Neuronal stem cell (in vitro differentiated cells): ENCODE results near the gene ONECUT1.

Experiments used
- DNase-seq: peaks from one replicate; pipeline ENCODE4 v3.0.0-alpha.2; 2013; ENCODE audit warnings: low spot score
- H2AFZ ChIP-seq: one replicate; pipeline ENCODE4 v1.6.1; 2013; ENCODE audit warnings: mild to moderate bottlenecking, low read length, inconsistent platforms
- H2AK5ac ChIP-seq: 2 replicates; pipeline ENCODE4 v1.6.1; 2013; ENCODE audit warnings: low read depth, mild to moderate bottlenecking, inconsistent platforms, low read length, moderate library complexity, mixed read lengths
- H2BK120ac ChIP-seq: 2 replicates; pipeline ENCODE4 v1.6.1; 2013; ENCODE audit warnings: low read depth, mild to moderate bottlenecking, inconsistent platforms, low read length, moderate library complexity, mixed read lengths
- H2BK12ac ChIP-seq: one replicate; pipeline ENCODE4 v1.6.1; 2013; ENCODE audit warnings: low read length, inconsistent platforms
- H2BK15ac ChIP-seq: 2 replicates; pipeline ENCODE4 v1.6.1; 2013; ENCODE audit warnings: mild to moderate bottlenecking, low read length, inconsistent platforms, mixed read lengths
- H2BK5ac ChIP-seq: one replicate; pipeline ENCODE4 v1.6.1; 2013; ENCODE audit warnings: inconsistent platforms, mild to moderate bottlenecking, low read length, moderate library complexity
- H3K14ac ChIP-seq: one replicate; pipeline ENCODE4 v1.6.1; 2013; ENCODE audit warnings: low read length, inconsistent platforms
- H3K18ac ChIP-seq: 2 replicates; pipeline ENCODE4 v1.6.1; 2013; ENCODE audit warnings: low read length, inconsistent platforms
- H3K23ac ChIP-seq: 2 replicates; pipeline ENCODE4 v1.6.1; 2013; ENCODE audit warnings: low read depth, mild to moderate bottlenecking, mixed read lengths, low read length, inconsistent platforms; ENCODE audit not compliant: poor library complexity
- H3K27ac ChIP-seq: replicated peaks from 3 replicates; pipeline ENCODE4 v1.5.1; 2013; ENCODE audit warnings: low read length, inconsistent platforms
- H3K27me3 ChIP-seq, 3 experiments: 2 replicates each; pipeline ENCODE4 v1.6.1; 2013; ENCODE audit warnings: low read length in 3 of 3, mild to moderate bottlenecking in 2 of 3, inconsistent platforms in 1 of 3, low read depth in 1 of 3, mixed read lengths in 1 of 3, moderate library complexity in 1 of 3; ENCODE audit not compliant: control insufficient read depth in 3 of 3, insufficient read depth in 3 of 3
- H3K36me3 ChIP-seq, 2 donors: replicated peaks in 1 of 2; 2 replicates each; pipeline ENCODE4 v1.6.1; 2013; ENCODE audit warnings: low read length in 2 of 2; ENCODE audit not compliant: control insufficient read depth in 2 of 2, insufficient read depth in 2 of 2
- H3K4ac ChIP-seq: 2 replicates; pipeline ENCODE4 v1.6.1; 2013; ENCODE audit warnings: inconsistent platforms, mild to moderate bottlenecking, low read length, moderate library complexity
- H3K4me1 ChIP-seq, 2 donors: 1 replicate in 1 of 2; 2 replicates in 1 of 2; pipeline ENCODE4 v1.6.1; 2013; ENCODE audit warnings: low read length in 2 of 2, low read depth in 1 of 2; ENCODE audit not compliant: control insufficient read depth in 2 of 2, insufficient read depth in 1 of 2
- H3K4me2 ChIP-seq: one replicate; pipeline ENCODE4 v1.6.1; 2013; ENCODE audit warnings: mild to moderate bottlenecking, low read length, inconsistent platforms; ENCODE audit not compliant: insufficient read depth, poor library complexity, severe bottlenecking
- H3K4me3 ChIP-seq, 2 donors: 2 replicates each; pipeline ENCODE4 v1.5.1; 2013; ENCODE audit warnings: low read length in 2 of 2, mild to moderate bottlenecking in 2 of 2, inconsistent platforms in 1 of 2, moderate library complexity in 1 of 2
- H3K79me1 ChIP-seq: one replicate; pipeline ENCODE4 v1.6.1; 2013; ENCODE audit warnings: low read depth, mild to moderate bottlenecking, inconsistent platforms, low read length, moderate library complexity
- H3K9ac ChIP-seq: one replicate; pipeline ENCODE4 v1.6.1; 2013; ENCODE audit warnings: mild to moderate bottlenecking, low read depth, low read length, inconsistent platforms; ENCODE audit not compliant: poor library complexity
- H3K9me3 ChIP-seq, 2 donors: replicated peaks in 1 of 2; 2 replicates each; pipeline versions ENCODE3 to v1.6.1; 2013; ENCODE audit warnings: low read length in 2 of 2, mild to moderate bottlenecking in 2 of 2, inconsistent platforms in 1 of 2, low read depth in 1 of 2, mixed read lengths in 1 of 2, moderate library complexity in 1 of 2; ENCODE audit not compliant: control insufficient read depth in 2 of 2, insufficient read depth in 1 of 2
- H4K8ac ChIP-seq: one replicate; pipeline ENCODE4 v1.6.1; 2013; ENCODE audit warnings: low read depth, mild to moderate bottlenecking, inconsistent platforms, low read length, moderate library complexity
- H4K91ac ChIP-seq: one replicate; pipeline ENCODE4 v1.6.1; 2013; ENCODE audit warnings: low read length, low read depth, mild to moderate bottlenecking, inconsistent platforms; ENCODE audit not compliant: poor library complexity
- WGBS, 2 donors: extraction: QIAGEN DNeasy Blood & Tissue Kit; methylation state at CpG; one replicate each; pipeline ENCODE4 v1.1.7; 2013; ENCODE audit warnings: missing lambda C conversion rate in 2 of 2, mixed read lengths in 1 of 2; ENCODE audit not compliant: insufficient read length in 2 of 2, insufficient replicate concordance in 1 of 2; ENCODE audit errors: extremely low coverage in 2 of 2; 5-methylcytosine and 5-hydroxymethylcytosine counted together

The ONECUT1 gene

DNA sequence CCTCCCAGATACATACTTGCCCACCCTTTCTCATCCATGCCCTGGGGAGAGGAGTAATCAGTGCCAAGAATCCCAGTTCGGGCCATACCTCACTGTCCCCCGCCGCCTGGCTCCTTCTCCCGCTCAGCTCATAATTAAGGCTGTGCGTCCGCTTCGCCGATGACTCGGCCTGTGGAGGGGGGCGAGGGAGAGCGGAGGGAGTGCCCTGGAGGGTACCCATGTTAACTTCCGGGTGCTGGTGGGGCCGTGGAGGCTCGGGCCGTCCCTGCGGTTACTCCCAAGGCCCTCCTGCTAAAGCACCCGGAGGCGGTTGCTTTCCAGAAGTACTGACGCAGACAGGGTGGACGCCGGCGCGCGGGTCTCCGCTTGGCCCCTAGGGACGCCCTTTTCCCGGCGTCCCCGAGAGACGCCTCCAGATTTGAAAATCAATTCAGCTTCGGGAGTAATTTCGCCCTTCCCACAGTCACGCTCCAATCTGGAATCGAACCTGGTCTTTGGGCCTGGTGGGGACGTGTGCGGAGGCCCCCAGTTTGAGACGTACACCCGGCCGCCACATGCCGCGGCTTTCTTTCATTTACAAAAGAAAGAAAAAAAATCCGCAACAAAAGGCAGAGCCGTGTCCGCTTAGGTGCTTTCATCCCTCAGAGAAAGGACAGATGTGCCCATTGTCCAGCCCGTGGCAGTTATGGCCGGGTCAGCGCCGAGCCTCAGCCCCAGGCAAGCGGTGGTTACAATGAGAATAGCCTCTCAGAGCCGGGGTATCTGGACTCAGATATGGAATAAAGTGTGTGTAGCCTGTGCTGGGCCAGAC, 1.0 kb upstream of the ONECUT1 start:
- Histone ChIP-seq H2BK15ac (peak overlapping the region; percentile 86), H3K23ac (no peak overlapping the region), H2AK5ac (no peak overlapping the region), H4K91ac (no peak overlapping the region), H3K18ac (peak overlapping the region; percentile 87), H3K36me3 (no peaks in the 10 kb centered on the region), H3K4ac (no peak overlapping the region), H3K27ac (no peak overlapping the region), H3K4me2 (peak overlapping the region; percentile 95), H3K27me3 (peaks cover 58 to 96% (median 91%) of the 10 kb centered on the region in 3 experiments), H2AFZ (peak overlapping the region; percentile 97), H3K4me3 (peak overlapping the region; percentile 56 to 79), H2BK5ac (peak overlapping the region; percentile 68), H2BK120ac (no peak overlapping the region), H3K9ac (peak overlapping the region; percentile 65), H4K8ac (no peak overlapping the region), H2BK12ac (no peak overlapping the region), H3K79me1 (no peaks in the 10 kb centered on the region), H3K4me1 (peaks cover 18 to 25% of the 10 kb centered on the region in 2 donors), H3K9me3 (peaks cover 3 to 14% of the 10 kb centered on the region in 2 donors), H3K14ac (no peak overlapping the region)
- no CpG with 5 or more reads among the region's 50 CpGs for WGBS, 2 donors
- peak; percentile 51 for DNase-seq

DNA sequence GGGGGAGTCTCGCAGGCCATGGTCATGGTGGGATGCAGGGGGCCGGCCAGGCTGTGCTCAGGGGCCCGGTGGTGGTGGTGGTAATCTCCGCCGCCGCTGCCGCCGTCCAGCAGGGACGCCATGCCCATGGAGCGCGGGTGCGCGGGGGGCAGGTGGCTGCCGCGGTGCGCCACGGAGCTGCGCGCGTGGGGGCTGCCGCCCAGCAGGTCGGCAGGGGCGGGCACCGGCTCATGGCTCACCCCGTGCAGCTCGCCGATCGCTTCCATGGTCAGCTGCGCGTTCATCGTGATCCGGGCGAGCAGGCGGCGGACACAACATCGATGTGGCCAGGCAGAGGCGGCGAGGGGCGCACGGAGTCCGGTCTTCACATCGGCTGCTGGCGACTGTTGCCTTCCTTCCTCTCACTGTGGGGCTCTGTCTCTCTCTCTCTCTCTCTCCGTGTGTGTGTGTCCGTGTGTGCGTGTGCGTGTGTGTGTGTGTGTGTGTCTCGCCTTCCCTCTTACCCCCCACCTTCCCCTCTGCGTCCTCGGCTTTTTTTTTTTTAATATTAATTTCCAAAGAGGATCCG, 451 bp downstream of the ONECUT1 start:
- DNase-seq: peak; percentile 33
- Histone ChIP-seq H2BK5ac (no peak overlapping the region), H3K9ac (peak overlapping the region; percentile 80), H2BK15ac (peak overlapping the region; percentile 63), H2AK5ac (no peak overlapping the region), H3K9me3 (peaks cover 3 to 10% of the 10 kb centered on the region in 2 donors), H2AFZ (peak overlapping the region; percentile 97), H3K79me1 (no peaks in the 10 kb centered on the region), H3K36me3 (no peaks in the 10 kb centered on the region), H4K91ac (no peak overlapping the region), H2BK12ac (peak overlapping the region; percentile 91), H3K23ac (peak overlapping the region; percentile 94), H4K8ac (peak overlapping the region; percentile 7), H3K27me3 (peaks cover 58 to 96% (median 91%) of the 10 kb centered on the region in 3 experiments), H3K4me2 (peak overlapping the region; percentile 95), H3K18ac (peak overlapping the region; percentile 79), H2BK120ac (no peak overlapping the region), H3K4me1 (peaks cover 26 to 35% of the 10 kb centered on the region in 2 donors), H3K4me3 (peak overlapping the region; percentile 56 to 78), H3K27ac (no peak overlapping the region), H3K4ac (no peak overlapping the region), H3K14ac (no peak overlapping the region)
- no CpG with 5 or more reads among the region's 51 CpGs for WGBS, 2 donors

DNA sequence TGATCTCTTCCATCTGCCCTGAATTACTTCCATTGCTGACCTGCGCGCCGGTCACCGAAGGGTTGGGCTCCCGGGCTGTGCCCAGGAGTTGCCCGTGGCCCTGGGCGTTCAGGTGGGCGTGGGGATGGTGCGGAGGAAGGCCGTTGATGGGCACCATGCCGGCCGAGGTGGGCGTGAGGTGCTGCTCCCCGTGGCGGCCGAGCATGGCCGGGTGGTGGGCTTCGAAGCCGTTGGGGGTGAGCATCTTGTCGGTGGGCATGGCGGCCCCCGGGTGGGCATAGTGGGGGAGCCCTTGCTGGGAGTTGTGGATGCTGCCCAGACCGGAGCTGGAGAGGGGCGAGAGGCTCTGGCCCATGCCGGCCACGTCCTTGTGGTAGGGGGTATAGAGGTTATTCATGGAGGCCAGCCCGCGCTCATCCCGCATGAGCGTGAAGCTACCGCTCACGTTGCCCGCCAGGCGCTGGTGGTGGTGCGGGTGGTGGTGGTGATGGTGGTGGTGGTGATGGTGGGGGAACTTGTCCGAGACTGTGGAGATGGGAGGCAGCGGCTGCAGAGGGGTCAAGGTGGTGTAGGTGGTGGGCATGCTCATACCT, 1.0 kb downstream of the ONECUT1 start:
- peak overlapping the region; percentile 94 for H3K23ac ChIP-seq
- H3K4me3 ChIP-seq: peak overlapping the region; percentile 56 to 78
- peak overlapping the region; percentile 63 for H2BK15ac ChIP-seq
- WGBS, 2 donors: no CpG with 5 or more reads among the region's 37 CpGs
- peaks cover 60 to 96% (median 91%) of the 10 kb centered on the region in 3 experiments for H3K27me3 ChIP-seq
- peaks cover 2 to 7% of the 10 kb centered on the region in 2 donors for H3K9me3 ChIP-seq
- peak overlapping the region; percentile 95 for H3K4me2 ChIP-seq
- peaks cover 28 to 39% of the 10 kb centered on the region in 2 donors for H3K4me1 ChIP-seq
- no peak overlapping the region for H2BK120ac ChIP-seq
- H2BK12ac ChIP-seq: peak overlapping the region; percentile 30
- H3K4ac ChIP-seq: no peak overlapping the region
- DNase-seq: no peak
- H4K91ac ChIP-seq: no peak overlapping the region
- H4K8ac ChIP-seq: peak overlapping the region; percentile 8
- no peak overlapping the region for H3K27ac ChIP-seq
- H3K36me3 ChIP-seq: no peaks in the 10 kb centered on the region
- H3K79me1 ChIP-seq: no peaks in the 10 kb centered on the region
- H2BK5ac ChIP-seq: no peak overlapping the region
- H3K14ac ChIP-seq: peak overlapping the region; percentile 73
- peak overlapping the region; percentile 36 for H3K9ac ChIP-seq
- peak overlapping the region; percentile 97 for H2AFZ ChIP-seq
- peak overlapping the region; percentile 83 for H2AK5ac ChIP-seq
- H3K18ac ChIP-seq: peak overlapping the region; percentile 79
